Ammon's horn (tissue), 1 donor: ENCODE results near the gene P2RX2.

Source experiments
- DNase-seq: peaks from one replicate; pipeline ENCODE4 v3.0.0-alpha.2; 2016; ENCODE audit warnings: low spot score

P2RX2 gene

DNA sequence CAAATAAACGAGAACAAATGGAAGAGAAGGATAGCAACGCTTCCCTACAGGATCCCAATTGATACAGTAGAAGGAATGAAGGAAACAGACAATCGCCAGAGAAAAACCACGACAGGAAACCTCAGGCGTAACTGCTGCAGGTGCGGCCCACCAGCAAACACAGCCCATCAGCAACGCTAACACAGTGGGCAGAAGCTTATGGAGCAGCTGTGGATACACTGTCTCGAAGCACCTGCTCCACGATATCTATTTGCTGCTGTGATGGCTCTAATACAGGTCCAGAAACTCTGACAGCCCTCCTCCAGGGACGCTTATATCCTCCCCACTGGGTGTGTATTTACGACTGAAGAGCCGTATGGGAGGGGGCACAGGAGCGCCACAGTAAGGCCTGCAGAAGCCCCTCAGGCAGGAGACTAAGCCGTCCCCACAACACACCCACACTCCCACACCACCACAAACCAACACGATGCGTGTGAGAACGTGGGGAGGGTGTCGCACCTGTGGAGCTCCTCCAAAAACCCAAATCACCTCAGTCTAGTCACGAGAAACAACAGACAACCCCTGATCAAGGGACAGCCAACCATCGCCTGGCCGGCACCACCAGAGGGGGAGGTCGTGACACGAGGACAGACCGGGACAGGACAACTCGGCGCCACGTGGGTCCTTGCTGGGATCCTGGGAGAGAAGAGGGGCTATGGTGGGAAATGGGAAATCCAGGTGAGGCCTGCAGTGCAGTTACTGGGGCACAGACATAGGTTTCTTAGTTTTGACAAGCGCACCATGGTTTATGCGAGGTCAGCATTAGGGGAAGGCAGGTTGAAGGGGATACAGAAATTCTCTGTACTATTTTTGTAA is 44.6 kb downstream of the P2RX2 start:
- no peak for DNase-seq

DNA sequence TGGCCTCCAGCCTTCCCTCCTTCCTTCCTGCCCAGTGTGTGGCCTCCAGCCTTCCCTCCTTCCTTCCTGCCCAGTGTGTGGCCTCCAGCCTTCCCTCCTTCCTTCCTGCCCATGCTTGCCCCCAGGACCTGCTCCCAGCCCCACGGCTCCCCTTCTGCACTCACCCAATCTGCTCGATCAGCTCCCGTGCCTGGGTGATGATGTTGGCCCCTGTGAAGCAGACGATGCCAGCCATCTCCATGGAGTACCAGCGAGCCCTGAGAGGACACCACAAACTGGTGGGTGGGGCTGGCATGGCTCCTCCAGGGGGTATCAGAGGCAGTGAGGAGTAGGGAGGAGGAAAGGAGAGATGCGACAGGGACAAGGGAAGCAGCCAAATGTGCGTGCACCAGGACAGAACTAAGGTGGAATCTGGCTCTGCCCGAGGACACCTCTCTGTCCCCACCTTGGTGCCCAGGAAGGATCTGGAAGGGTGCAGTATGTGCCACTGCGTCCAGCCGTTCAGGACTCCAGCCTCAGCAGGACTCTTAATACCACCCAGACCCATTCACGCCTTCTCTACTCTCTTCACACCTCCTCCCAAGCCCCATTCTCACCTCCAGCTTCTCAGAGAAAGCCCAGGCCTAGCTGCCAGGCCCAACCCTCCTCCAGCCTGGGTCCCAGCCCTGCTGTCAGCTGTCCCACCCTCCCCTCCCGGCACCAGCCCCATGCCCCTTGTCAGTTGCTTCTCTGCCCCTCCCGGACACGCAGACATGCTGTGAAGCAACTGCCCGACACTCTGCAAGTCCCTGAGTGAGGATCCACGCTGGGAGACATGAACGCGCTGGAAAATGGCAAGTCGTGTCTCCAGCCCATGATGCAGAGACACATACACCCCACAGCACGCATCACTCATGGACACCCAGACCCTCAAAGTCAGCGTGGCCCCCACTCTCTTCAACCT is 45.9 kb downstream of the P2RX2 start:
- no peak for DNase-seq

GRCh38 chr12:132665149-132665491 is 46.5 kb downstream of the P2RX2 start:
- no peak for DNase-seq

DNA sequence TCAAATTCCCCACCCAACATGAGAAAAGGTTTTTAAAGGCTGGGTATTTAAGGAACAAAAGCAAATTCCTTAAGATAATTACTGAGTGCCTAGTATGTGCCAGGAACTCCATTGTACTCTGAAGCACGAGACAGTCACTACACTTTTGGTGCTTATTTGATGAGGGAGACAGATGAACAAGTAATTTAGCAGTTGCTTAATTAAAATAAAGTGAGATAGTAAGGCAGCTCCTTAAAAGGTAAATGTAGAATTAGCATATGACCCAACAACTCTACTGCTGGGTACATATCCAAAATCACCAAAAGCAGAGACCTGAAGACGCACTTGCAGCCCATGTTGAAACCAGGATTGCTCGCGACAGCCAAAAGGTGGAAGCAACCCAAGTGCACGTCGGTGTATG is 47.2 kb downstream of the P2RX2 start:
- DNase-seq = no peak

DNA sequence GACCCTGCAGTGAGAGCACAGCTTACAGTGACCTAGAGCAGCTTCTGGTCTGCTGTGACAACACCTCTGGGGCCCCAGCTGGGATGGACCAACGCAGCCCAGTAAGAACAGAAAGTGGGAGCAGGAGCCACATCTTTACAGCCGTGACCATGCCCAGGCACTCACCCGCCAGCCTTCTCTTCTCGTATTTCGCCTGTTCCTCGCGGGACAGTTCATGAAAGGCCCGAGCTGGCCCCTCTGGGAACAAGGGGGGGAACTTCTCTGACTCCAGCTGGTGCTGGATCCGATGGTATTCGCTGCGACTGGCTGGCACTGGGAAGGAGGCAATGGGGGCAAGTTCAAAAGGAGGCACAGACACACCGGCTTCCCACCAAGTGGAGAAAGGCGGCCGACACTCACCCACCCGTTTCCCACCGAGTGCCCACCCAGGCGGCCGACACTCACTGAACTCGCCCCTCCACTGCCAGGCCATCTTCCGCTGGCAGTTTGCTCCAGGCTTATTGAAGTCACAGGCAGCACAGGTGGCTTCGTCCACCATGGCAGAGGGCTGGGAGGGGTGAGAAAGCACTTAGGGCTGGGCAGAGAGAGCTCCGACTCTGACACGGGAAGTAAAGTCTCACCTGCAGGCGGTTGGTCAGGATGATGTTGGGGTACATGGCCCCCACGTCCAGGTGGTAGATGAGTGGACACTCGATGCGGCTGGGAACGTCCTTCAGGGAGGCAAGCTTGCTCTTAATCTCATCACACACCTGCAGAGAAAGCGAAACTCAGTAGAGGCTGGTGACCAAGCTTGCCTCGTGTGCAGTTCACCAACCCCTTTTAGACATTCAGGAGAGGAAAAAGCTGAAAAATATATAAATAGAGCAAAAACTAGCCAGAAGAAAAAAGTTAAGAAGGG is 49.9 kb downstream of the P2RX2 start:
- no peak for DNase-seq

GRCh38 chr12:132669166-132669879 is 50.7 kb downstream of the P2RX2 start:
- no peak for DNase-seq
